Bone marrow (tissue), 2 donors: ENCODE measurements around the gene CDADC1.

Experiments used
- DNase-seq, 2 donors: peaks; one replicate each; lab custom pipeline; 2025; lab: John Stamatoyannopoulos, UW

Gene CDADC1

GRCh38 chr13:49295244-49295643, 47.5 kb downstream of the CDADC1 start:
- no peak for DNase-seq

DNA sequence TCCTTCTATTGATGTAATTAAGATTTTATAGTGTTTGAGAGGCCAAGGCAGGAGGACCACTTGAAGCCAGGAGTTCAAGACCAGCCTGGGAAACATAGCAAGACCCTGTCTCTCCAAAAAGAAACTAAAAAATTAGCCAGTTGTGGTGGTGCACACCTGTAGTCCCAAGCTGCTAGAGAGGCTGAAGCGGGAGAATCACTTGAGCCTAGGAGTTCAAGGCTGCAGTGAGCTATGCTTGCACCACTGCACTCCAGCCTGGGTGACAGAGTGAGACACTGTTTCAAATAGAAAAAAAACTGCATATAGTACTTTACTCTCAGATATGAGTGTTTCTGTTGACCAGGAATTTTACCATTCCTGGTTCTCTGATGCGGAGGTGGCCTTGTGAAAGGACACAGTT, 48.9 kb downstream of the CDADC1 start:
- DNase-seq: no peak

DNA sequence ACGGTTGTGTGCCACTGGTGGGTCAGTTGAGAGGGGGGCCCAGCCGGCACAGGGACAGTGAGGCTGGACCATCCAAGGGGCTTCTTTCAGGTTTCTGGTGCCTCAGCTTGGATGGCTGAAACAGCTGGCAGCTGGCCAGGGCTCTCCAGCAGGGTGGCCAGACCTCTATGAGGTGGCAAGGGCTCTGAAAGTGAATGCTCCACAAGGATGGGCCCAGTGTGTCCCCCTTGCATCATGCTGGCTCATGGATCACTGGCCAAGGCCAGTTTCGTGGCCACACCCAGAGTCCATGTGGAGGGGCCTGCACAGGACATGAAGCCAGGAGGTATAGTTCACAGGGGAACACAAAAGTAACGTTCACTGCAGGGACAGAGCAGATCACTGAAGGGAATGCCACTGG, 49.6 kb downstream of the CDADC1 start:
- DNase-seq: no peak

DNA sequence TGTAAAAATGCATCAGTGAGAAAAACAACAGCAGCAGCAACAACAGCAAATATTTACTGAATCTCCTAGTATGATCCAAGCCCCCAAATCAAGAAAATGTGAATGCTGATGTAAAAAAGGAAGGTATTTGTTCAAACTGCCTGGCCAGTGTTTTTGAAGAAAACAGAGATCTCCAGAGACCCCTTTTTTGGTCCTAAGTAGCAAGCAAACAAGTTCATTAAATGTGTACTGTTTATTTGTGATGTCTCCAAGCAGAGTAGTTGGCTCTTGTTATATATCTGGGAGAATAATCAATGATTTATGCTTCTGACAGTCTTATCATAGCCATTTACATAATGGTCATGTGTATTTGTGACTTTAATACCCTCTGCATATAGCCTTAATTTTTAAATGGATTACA, 50.7 kb downstream of the CDADC1 start:
- DNase-seq: no peak

GRCh38 chr13:49298903-49299605, 51.3 kb downstream of the CDADC1 start:
- DNase-seq: no peak

GRCh38 chr13:49300276-49300675, 52.6 kb downstream of the CDADC1 start:
- DNase-seq: no peak

GRCh38 chr13:49300739-49301589, 53.2 kb downstream of the CDADC1 start:
- peak; percentile 34 to 88 for DNase-seq

- no peak for DNase-seq
Observed at GRCh38 chr13:49302222-49302621, 54.5 kb downstream of the CDADC1 start.

GRCh38 chr13:49302817-49303216, 55.1 kb downstream of the CDADC1 start:
- no peak for DNase-seq

DNA sequence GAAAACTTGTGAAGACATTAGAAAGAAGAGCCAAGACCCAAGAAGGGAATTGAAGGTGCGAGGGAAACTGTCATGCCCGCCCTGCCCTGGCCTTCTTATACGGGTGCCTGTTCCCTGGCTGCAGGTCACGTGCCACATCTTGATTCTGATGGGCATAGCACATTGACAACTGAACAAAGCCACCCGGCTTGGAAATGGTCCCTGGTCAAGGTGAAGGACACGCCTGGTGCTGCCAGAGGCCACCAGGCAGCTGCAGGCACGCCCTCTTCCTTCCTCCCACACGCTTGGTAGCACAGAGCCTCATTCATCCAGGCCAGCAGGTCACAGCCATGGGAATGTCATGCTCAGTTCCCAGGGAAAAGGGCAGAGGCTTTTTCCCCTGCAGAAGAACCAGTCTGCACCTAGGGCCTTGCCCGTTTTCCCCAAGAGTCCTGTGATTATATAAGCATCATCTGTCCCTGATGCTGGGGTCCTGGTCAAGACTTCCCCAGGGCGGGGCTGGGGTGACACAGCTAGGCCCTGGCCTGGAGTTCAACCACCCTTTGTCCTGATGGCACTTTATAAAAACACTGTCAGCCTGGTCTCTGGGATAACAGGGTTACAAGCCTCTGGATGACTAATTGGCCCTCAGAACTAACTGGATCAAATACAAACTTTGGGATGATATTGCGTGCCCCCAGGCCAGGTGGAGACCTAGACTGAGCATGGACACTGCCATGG, 56.0 kb downstream of the CDADC1 start:
- no peak for DNase-seq

- no peak for DNase-seq
Observed at GRCh38 chr13:49304356-49304755, 56.6 kb downstream of the CDADC1 start.

DNA sequence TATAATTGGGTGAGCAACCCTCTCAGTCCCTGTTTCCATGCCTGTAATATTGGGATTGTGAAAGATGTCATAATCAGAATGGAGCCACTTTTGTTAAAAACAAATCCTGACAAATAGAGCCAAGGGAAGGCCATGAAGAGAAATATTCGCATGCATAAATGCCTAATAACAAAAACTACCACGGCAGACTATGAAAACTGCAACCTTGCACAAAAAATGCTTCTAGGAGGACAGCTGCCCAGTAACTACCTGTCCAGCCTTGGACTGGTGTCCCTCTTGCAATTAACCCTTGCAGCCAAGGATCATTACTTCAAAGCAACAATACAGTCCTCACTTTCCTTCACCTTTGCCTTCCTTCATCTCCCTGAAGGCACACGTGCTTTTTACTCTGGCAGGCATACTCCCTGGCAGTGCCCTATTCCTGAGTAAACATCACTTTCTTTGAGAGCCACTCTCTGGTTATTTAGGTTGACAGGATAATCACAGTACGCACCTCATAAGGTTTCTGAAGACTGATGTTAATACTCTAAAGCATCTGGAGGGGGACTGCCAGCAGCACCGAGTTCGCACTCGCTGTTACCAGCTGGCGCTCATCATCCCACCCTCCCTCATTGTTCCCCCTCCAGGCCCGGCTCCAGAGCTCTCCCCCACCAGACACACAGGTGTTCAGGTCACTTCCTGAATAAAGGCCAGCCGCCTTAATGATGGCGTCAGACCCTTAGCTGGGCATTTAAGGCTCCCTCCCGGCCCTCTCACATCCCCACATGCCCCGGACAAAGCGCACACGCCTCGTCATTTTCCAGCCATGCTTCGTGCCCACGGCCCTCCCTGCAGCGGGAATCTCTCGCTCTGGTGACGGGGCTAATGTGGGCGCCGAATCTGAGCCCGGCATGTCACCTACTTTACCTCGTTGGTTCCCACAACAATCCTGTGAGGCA, 57.3 kb downstream of the CDADC1 start:
- DNase-seq: no peak

DNA sequence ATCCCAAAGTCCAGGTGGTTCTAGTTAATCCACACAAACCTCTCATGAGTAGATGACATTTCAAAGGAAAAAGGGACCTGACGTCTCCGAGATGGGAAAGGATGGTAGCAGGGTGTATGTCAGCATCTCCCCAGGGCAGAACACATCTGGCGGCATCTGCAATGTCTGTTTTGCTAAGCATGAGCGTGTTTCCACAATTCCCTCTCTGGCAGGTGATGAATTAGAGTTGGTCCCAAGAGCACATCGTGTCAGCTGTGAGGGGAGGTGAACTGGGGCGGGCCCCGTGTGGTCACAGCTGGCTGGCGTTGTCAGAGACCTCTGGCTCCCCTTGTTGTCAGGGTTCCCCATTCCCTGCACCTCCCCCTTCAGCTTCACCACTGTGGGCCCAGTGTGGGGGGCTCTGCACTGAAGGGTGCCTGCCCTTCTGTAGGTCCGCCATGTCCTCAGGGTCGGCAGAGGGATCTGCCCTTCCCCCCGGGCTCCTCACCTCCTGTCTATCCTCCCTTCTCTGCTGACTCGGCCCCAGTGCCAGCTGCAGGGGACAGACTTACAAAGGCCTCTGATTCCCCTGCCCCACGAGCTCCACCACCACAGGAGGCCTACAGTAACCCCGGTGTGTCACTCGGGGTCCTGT, 58.2 kb downstream of the CDADC1 start:
- DNase-seq: no peak

GRCh38 chr13:49307365-49307764, 59.6 kb downstream of the CDADC1 start:
- DNase-seq: no peak

- DNase-seq: no peak
Observed at GRCh38 chr13:49308097-49308875, 60.6 kb downstream of the CDADC1 start.

- no peak for DNase-seq
Observed at GRCh38 chr13:49308921-49309408, 61.2 kb downstream of the CDADC1 start.

- DNase-seq: no peak
Observed at GRCh38 chr13:49310251-49310650, 62.5 kb downstream of the CDADC1 start.

GRCh38 chr13:49311816-49312215, 64.1 kb downstream of the CDADC1 start:
- DNase-seq: no peak

DNA sequence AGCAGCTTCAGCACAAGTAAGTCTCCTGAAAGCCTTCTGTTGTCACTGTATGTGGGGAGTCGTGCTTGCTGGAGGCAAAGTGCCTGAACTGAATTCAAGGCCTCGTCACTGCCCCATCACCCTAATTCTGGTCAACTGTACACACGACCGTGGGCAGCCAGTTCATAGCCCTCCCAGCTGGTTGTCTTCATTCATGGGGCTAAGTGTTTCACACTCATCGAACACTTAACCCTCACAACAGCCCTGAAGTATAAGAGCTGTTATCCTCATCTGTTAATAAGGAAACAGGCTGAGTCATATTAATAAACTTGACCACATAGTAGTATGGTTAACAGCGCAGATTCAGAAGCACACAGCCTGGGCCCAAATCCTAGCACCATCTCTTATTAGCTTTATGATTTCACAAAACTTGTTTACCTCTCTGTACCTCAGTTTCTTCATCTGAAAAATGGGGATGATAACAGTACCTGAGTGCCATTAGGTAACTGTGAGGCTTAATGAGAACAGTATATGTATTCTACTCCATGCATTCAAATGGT, 66.7 kb downstream of the CDADC1 start:
- DNase-seq: no peak

GRCh38 chr13:49315036-49315565, 67.4 kb downstream of the CDADC1 start:
- no peak for DNase-seq
